Adrenal gland (tissue), 5 donors: ENCODE data around the gene SPNS3.

Experiments
- POLR2A ChIP-seq, 2 donors: fragments of 450-650 bp; IDR thresholded peaks; one replicate each; pipeline ENCODE4 v1.6.1; 2017; ENCODE audit warnings: antibody characterized with exemption in 2 of 2, mild to moderate bottlenecking in 2 of 2, moderate library complexity in 1 of 2
- TF ChIP-seq, protein P1 (sequence below), 6 experiments: fragments of 450-650 bp in 4 of 6; fragments of 200-600 bp in 2 of 6; sonication (generic) in 1 of 6; IDR thresholded peaks; 1 replicate in 5 of 6; 2 replicates in 1 of 6; pipeline versions ENCODE4 v1.5.1 to v1.8.0; 2016 to 2021; ENCODE audit warnings: antibody characterized with exemption in 6 of 6, mild to moderate bottlenecking in 2 of 6, moderate library complexity in 1 of 6
- donor health status: DM: no; HTN: no; CAD: no.

DNA sequence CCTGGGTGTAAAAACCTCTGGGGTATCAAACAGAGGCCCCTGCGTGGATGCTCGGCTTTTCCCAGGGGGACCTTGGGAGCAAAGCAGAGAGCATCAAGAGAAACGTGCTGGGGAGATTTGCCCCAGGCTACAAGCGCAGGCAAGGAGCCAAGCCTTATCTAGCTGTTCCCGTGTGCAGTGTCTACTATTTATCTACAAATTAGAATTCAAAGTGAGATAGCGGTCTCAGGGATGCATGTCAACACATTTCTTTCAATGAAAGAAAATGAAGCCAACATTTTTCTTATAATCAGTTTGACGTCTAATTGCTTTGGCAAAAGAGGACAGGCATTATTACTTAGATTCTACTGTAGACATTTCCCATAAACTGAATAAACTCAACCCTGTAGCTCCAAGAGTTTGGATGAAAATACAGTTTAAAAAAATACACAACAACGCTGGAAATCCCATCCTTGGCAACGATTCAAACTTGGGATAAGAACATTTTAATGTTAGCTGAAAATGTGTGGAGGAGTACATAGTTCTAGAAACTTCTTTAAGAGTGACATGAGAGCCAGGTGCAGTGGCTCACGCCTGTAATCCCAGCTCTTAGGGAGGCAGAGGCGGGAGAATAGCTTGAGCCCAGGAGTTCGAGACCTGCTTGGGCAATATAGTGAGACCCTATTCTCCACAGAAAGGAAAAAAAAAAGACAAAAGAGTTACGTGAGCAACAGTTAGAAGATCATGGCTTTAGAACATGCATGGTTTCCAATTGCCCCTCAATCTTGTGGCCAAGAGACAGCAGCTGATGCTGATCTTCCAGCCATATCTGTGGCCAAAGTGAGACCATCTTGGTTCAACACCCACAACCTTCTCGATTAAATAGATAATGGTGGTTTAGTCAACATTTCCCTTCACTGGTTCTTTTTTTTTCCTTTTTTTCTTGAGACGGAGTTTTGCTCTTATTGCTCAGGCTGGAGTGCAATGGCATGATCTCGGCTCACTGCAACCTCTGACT lies 7.2 kb downstream of the SPNS3 start:
- TF ChIP-seq POLR2A (IDR thresholded peaks at IDR 0.05) = no peak
- TF ChIP-seq, protein P1, sequence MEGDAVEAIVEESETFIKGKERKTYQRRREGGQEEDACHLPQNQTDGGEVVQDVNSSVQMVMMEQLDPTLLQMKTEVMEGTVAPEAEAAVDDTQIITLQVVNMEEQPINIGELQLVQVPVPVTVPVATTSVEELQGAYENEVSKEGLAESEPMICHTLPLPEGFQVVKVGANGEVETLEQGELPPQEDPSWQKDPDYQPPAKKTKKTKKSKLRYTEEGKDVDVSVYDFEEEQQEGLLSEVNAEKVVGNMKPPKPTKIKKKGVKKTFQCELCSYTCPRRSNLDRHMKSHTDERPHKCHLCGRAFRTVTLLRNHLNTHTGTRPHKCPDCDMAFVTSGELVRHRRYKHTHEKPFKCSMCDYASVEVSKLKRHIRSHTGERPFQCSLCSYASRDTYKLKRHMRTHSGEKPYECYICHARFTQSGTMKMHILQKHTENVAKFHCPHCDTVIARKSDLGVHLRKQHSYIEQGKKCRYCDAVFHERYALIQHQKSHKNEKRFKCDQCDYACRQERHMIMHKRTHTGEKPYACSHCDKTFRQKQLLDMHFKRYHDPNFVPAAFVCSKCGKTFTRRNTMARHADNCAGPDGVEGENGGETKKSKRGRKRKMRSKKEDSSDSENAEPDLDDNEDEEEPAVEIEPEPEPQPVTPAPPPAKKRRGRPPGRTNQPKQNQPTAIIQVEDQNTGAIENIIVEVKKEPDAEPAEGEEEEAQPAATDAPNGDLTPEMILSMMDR (IDR thresholded peaks at IDR 0.05) = no peak
